ENCODE data around the gene NOSTRIN. TPM values are rescaled to one million over a fixed set of nuclear protein-coding genes. Genes with fewer than 3 reads are reported as not detected.
A peak's percentile ranks its signal among the peaks of the same experiment; 100 is the strongest.
"Not testable (repeated sequence)": the region's sequence is repeated elsewhere in the genome, so short reads cannot be mapped to it uniquely, and the experiment has no call there.

Gene NOSTRIN
- total RNA-seq, 1 experiment from 2014 or later: not detected

DNA sequence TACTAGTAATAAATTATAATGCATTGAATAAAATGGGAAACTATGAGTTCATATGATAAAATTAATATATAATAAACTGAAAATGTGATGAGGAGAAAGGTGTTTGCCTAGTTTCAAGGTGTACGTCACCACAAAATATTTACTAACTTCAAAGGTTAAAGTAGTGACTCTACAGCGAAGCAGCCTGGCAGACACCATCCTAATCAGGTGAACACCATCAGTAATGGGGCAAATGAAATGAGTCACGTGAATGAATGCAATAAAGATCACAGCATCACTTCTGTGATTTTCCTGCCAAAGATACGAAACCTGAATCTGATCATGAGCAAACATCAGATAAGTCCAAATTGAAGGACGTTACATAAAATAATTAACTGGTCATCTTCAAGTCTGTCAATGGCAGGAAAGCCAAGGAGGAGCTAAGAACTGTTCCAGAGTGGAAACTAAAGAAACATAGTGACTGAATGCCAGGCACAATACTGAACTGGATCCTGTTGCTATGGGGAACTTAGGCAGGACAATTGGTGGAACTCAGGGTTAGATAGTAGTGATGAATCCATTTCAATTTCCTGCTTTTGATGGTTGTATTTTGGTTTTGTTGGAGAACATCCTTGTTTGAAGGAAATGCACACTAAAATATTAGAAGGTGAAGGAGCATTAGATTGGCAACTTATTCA, 12.1 kb upstream of the NOSTRIN start:
- DNase-seq (ENCODE audit: low read depth): no peak

DNA sequence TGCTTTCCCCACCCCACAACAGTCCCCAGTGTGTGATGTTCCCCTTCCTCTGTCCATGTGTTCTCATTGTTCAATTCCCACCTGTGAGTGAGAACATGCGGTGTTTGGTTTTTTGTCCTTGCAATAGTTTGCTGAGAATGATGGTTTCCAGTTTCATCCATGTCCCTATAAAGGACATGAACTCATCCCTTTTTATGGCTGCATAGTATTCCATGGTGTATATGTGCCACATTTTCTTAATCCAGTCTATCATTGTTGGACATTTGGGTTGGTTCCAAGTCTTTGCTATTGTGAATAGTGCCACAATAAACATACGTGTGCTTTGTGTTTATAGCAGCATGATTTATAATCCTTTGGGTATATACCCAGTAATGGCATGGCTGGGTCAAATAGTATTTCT, 11.3 kb upstream of the NOSTRIN start:
- not testable (repeated sequence) for DNase-seq (ENCODE audit: low read depth)

DNA sequence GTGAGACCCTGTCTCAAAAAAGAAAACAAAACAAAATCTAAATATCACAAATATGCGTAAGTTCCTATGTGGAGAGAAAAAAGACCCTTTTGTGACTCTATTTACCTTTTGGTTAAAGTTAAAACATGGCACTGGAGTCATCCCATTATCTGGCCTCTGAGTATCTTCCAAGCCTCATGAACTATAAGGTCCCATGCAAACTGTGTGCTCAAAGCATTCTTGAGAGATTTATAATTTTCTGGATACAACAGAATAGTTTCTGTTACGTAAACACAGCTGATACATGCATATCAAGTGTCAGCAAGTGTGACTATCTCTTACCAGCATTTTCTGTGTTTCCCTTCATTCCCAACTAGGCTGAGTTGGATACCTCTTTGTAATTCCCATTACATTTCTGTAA, 8.8 kb upstream of the NOSTRIN start:
- DNase-seq (ENCODE audit: low read depth): peak; percentile 26

DNA sequence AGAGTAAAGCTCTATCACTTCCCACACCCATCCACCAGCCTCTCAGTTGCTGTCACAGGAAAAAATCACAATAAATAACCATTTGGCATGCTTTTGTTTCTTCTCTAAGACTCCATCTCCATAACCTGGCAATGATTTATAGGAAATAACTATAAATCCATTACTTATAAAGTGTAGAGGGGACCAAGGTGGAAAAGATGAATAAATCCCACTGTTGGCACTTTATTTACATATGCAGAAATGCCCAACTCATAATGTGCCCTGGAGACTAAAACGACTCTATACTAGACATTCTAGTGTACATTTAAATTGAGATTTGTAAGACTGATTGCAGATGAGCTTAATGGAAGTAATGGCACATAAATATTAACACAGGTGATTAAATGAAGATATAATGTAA, 7.5 kb upstream of the NOSTRIN start:
- no peak for DNase-seq (ENCODE audit: low read depth)

DNA sequence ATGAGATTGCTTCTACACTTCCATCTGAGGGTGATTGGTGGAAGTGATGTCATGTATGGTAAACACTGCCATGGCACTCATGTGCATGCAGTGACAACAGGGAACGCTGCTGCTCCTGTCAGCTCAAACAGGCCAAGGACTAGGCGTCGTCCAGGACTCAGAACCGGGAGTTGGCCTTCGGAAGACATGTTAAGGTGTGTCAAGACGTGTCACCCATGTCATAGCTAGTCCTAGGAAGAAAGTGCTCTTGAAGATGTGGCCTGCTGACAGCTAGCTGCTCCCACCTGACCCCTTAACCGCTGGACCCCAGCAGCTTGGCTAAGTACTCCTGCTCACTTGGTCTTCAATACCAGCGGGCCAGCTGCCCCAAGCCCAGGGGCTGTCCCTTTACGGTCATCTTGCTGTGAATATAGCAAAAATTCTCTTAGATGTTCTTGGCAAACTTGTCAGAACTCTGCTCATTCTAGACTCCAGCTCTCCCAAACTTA, 6.3 kb upstream of the NOSTRIN start:
- no peak for DNase-seq (ENCODE audit: low read depth)

DNA sequence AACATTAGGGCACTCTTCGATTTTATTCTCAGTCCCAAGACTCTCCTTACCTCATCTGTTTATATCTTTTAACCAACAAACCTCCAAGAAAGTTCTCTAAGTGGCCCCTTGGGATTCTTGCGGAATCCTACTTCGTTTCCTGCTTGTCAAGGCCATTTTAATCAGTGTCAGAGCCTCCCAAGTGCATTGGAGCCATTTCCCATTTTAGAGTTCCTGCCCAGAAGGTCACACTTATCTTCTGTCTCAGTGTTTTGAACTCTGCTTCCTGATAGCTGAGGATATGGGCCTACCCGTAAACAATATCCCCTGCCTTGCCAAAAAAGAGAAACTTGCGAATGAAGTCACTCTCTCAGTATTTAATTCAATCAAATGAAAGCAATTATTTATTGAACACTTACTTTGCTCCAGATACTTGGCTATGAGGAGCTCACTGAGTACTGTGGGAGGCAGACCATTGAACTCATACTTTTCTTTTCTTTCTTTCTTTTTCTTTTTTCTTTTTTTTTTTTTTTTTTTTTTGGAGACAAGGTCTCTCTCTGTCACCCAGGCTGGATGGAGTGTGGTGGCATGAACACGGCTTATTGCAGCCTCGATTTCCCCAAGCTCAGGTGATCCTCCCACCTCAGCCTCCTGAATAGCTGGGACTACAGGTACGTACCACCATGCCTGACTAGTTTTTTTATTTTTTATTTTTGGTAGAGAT, 5.7 kb upstream of the NOSTRIN start:
- DNase-seq (ENCODE audit: low read depth): no peak

DNA sequence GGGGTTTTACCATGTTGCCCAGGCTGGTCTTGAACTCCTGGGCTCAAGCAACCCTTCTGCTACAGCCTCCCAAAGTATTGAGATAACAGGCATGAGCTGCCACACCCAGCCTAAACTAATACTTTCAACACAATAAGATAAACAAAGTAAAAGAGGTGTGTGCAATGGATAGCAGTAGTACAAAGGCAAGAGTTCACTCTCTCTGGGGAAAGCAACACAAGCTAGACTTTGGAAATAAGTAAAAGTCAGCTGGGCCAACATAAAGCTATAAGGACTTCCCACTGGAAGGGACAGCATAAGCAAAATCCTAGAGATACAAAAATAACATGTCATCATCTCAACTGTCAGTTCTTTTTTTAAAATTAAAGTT, 5.2 kb upstream of the NOSTRIN start:
- no peak for DNase-seq (ENCODE audit: low read depth)

DNA sequence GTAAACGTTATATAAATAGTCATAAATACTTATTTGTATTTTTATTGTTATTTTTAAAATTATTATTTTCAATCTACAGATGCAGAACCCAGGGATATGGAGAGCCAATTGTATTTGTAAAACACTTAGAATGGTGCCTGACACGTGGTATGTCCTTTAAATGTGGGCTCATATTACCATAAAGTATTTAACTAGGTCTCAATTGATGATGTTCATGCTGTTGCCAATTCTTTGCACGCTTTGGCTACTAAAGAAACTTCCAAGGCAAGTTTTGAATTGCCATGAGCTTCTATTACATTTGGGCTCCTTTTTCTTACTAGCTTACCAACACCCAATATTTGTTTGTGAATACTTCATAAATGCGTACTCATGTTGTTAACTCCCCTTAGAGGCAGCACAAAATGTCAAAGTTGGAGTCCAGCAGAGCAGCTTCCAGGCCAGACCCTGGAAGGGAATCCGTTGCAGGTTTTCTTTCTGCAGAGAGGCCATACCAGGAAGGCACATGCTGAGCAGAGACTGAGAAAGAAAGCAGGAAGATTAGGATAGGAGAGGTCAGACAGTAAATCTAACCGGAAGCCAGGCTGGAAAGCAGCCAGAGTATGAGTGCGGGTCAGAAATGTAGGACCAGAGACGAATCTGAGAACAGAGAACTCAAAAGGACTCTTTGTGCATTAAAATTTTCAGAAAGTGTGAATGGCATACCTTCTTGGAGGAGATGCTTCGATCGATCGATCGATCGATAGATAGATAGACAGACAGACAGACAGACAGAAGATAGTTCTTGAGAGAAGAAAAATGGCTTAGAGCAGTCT, 4.2 kb upstream of the NOSTRIN start:
- no peak for DNase-seq (ENCODE audit: low read depth)

DNA sequence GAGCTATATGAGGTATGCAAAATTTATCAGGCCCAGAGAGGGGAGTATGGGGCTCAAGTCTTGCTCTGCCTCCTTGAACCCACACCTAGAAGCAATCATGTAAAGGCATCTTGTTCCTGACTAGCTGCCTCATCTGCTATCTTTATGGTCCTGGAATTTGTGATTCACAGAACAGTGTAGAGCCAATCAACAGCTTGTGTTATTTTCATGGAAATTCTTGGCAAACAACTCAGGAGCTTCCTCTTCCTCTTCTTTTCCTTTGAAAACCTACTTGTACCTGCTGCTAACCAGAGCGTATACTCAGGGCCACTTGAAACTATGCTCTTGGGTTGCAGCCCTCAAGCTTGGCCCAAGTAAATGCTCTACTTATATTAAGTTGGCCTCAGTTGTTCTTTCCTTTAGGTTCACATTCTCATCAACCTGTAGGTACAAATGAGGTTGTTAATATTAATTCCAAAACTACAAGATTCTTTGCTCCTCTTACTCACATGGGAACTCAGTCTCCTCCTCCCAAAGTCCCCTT, 3.5 kb upstream of the NOSTRIN start:
- no peak for DNase-seq (ENCODE audit: low read depth)

DNA sequence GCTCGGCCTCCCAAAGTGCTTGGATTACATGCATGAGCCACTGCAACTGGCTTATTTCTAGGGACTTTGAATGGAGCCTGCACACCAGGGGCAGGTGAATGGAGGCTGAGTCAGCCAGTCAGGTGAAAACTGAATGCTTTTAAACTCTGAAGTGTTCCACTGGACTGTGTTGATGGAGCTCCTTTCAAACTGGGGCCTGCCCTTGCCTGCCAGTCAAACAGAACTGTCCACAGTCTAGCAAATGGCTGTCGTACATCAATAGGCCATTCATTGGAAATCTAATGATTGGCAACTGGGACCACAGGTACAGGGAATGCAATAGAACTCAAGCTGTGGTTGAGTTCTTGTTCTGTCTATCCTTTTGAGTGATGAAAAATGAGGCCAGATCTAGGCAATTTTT, 966 bp upstream of the NOSTRIN start:
- no peak for DNase-seq (ENCODE audit: low read depth)

DNA sequence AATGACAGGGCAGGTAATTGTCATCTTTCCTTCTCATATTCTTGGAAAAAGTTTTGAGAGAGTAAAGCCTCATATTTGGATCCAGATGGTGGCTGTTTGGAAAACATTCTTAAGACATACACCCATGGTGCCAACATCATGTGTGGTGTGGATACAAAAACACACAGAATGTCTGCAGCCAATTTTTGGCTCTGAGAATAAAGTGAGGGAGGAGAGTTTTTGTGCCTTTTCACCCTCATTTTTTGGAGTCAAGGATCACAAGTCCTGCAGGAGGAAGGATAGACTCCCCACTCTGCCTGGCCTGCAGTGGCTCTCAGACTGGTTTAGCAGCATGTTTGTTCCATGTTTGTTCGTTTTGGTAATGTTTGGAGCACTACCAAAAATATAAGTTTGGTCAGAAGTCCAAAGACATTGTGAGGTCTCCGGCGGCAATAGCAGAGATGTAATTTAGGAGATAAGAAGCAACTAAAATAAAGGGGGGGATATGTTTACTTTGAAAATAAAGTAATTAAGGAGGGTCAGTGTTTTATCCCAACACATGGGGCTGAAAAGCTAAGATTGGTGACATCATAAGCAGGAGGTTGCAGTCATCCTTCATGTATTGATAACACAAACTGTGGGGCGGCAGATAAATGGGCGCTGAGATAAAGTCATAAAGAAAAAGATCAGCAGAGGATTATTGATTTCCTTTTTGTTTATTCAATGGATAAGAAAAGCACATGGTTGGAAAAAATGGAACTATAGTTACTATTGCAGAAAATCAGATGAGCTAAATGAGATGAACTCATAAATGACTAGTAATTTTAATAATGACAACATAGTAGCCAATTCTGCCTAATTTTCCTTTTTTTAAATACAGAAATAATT, 655 bp downstream of the NOSTRIN start:
- no peak for DNase-seq (ENCODE audit: low read depth)

DNA sequence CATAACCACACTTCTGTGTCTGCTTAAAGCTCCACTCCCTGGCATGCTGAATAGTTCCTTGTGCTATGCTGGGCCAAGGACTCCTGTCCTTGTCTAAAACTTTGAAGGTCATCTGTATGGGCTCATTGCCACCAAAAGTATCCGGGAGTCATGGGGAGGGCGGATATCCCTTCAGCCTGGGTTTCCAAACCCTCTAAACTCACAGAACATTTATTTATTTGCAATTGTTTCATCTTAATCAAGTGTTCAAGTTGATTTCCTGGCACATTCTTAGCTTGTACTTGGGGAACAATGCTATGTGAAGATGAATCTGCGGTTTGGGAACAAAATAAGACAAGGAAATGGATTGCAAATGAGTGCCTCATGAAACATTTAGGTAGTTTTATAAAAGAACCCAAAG, 1.8 kb downstream of the NOSTRIN start:
- no peak for DNase-seq (ENCODE audit: low read depth)

DNA sequence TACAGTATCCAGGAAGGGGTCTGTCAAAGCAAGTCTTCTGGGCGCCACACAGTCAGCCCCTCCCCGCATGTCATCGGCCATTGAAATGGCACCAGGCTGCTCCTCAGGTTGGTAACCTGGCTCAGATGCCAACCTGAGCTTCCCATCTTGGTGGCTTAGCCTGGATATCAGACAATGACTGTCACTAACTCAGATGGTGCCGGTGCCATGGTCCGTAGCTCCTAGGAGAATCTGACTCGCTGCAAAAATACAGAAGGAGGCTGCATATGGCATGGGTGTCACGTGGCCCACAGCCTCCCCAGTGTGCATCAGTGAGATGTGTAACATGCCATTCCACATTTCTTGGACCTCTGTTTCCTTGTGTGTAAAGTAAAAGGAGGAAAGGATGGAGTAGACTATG, 3.2 kb downstream of the NOSTRIN start:
- DNase-seq (ENCODE audit: low read depth): no peak

DNA sequence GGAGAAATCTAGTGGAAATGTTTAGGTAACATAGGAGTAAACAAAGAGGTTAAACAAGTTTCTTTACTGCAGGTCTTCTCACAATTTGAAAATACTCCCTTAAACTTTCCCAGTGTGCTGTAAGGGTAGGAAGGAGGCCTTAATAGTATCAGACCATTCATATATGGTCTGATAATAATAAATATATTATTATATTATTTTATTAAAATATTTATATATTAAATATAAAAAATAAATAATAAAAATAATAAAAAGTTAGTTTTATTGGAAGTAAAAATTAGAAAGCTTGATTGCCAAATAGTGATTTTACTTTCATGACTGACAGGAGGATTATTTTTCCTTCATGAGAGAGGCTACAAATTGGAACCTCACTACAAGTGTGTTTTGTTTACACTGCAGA, 7.1 kb downstream of the NOSTRIN start:
- no peak for DNase-seq (ENCODE audit: low read depth)

DNA sequence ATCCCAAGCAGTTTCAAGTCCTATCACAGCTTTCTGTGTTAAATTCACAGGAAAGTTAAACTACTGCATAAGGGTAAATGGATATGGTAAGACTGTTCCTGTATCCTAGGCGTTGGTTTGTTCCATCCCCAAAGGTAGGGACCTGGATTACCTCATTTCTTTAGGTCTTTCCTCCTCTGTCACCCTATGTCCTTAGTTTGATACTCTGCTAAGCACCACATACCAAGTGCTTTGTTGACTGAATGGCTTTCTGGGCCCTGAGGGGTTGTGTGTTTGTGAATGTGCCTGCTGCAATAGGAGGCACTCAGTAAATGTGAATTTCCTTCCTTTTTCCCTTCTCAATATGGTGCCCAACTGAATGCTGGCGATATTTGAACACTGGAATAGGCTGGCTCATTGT, 7.8 kb downstream of the NOSTRIN start:
- no peak for DNase-seq (ENCODE audit: low read depth)

DNA sequence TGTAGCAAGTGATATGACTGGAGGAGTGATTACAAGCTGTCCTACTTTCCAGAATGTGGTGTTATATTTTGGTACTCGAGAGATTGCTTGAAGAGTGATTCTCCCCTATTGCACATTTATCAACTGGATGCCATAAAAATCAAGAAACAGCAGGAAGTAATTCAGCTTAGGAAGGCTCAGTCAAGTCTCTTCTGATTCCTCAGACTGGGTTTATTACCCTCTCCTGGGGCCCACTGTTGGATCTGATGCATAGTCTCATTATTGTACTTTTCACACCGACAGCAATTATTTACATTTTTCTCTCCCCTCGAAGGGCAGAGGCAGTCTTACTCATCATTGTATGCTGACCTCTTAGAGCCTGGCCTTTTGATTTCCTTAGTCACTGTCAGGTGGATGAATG, 9.3 kb downstream of the NOSTRIN start:
- no peak for DNase-seq (ENCODE audit: low read depth)

DNA sequence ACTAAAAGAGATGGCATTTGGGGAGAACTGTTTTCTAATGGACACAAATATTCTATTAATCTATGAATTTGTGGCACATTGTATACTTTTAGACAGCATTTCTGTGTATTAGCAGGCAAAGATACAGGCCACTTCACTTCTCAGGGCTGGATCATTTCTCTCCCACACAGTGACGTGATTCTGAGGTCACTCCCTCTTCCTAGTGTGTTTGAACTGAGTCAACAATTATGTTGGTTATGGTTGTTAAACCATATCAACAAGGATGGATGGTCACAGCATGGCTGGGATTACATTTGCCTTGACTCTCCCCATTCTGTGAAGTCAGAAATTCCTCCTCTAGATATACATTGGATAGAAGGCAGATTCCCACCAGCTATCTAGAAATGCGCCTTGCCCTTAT, 11.6 kb downstream of the NOSTRIN start:
- no peak for DNase-seq (ENCODE audit: low read depth)

DNA sequence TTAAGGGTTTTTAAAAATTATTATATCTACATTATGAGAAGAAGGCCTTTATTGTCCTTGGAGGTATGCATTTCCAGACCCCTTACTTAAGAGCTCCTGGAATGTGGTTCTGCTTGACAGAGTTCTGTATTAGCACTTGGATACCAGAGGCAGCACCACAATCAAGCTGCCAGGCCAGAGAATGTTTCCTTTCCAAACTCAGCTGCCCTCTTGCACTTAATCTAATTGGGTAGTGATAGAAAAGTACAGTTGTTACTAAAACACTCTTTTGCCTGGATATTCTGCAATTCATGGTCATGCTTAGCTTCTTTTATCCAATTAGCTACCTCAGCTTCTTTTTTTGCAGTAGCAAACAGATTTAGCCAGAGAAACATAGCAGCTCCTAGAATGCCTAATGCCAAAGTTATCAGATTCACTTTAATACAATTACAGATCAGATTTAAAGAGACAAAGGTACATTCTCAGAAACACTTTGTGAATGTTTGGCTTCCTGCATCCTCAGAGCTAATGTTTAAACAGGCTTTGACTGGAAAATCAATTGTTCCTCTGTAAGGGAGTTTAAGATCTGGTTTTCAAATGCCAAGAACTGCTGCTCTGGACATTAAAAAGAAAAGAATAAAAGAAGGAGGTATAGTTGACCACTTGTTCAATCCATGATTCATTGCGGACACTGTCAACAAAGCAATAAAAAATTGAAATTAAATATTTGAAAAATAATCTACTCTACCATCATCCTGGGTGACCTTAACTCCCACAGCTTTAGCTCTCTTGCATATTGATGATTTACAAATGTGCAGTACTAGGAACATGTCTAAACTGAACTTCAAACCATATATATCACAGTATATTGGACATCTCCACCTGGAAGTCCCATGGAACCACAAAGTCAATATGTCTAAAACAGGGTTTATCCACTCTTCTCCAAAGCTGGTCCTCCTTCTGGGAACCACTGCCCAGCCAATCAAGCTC, 12.8 kb downstream of the NOSTRIN start:
- DNase-seq (ENCODE audit: low read depth): no peak

DNA sequence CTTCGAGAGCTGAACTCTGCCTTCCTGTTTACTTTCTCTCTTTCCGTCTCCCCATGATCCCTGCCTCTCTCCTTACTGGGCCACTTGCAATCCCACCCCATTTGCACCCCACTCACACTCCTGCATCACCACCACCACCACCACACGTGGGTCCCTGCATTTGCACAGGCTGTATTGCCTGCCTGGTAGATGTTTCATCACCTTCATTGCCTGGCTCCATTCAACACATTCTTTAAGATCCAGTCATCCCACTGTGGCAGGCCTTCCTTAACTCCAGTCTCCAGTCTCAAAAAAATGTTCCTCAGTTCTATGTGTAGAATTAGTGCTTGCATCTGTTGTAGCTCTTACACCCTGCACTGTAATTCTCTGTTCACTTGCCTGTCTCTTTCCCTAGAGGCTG, 13.9 kb downstream of the NOSTRIN start:
- peak; percentile 79 for DNase-seq (ENCODE audit: low read depth)

DNA sequence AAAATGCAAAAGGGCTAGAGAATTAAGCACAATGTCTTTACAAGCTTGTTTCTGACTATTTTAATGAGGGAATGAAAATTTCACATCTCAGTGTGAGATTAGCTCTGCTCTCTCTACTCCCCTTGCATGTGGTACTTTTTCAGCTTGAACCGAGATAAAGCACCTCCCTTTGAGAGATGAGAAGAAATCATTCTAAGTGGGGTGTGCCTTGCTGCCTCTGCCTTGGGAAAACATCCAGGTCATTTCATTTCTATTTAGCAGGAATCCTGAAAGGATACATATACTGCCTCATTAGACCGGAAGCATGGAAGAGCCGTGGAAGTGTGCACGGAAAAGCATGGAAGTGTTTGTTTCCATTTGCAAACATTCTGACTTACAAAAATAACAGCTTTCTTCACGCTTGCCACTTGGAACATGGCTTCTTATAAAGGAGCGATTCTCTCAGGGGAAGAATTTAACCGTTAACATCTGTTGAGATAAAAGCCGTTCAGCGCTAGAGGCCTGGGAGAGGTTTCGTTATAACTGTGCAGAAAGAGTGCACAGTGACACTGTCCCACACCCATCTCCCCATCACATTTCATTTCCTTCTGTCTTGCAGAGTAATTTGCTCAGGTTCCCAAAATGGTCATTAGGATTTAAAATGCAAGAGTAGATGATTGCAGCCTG, 16.7 kb downstream of the NOSTRIN start:
- DNase-seq (ENCODE audit: low read depth): no peak
